Brain microvascular endothelial cell (primary cell): ENCODE measurements around the gene FAIM2.
"Not testable (repeated sequence)": the region's sequence is repeated elsewhere in the genome, so short reads cannot be mapped to it uniquely, and the experiment has no call there.

Experiments used
- DNase-seq: peaks from one replicate; pipeline ENCODE4 v3.0.0-alpha.2; 2020
- H3K27ac ChIP-seq: fragments of 250-450 bp; sonication (Bioruptor Pico); 2 replicates; pipeline ENCODE4 v1.5.1; 2020; ENCODE audit warnings: mild to moderate bottlenecking, moderate library complexity
- H3K27me3 ChIP-seq: fragments of 250-450 bp; sonication (Bioruptor Pico); replicated peaks from 2 replicates; pipeline ENCODE4 v1.5.1; 2020; ENCODE audit warnings: mild to moderate bottlenecking
- H3K36me3 ChIP-seq: fragments of 250-450 bp; sonication (Bioruptor Pico); replicated peaks from 2 replicates; pipeline ENCODE4 v1.5.1; 2020; ENCODE audit warnings: mild to moderate bottlenecking
- H3K4me3 ChIP-seq: 2 replicates; pipeline ENCODE4 v1.5.1; 2011; ENCODE audit warnings: low read depth, mild to moderate bottlenecking, control low read depth, low read length, moderate library complexity
- CTCF ChIP-seq: IDR thresholded peaks from 2 replicates; pipeline ENCODE4 v1.5.1; 2011; ENCODE audit warnings: low read depth, mild to moderate bottlenecking, moderate library complexity, low read length, control low read depth, inconsistent platforms; ENCODE audit errors: missing control alignments
- in situ Hi-C: cut with HindIII; loops from 2 replicates; pipeline ENCODE4 v1.10.0; 2017; ENCODE audit warnings: low sequenced_read_pairs, low pct_ligation_motif_present

Gene FAIM2

GRCh38 chr12:49882851-49883464 lies 20.7 kb downstream of the FAIM2 start:
- in situ Hi-C loops: no loop called here
- DNase-seq: no peak
- Histone ChIP-seq H3K4me3 (no peak overlapping the region), H3K36me3 (no peaks in the 10 kb centered on the region), H3K27ac (no peak overlapping the region), H3K27me3 (peaks cover 26% of the 10 kb centered on the region)
- peak; percentile 38 for TF ChIP-seq CTCF

- no peaks in the 10 kb centered on the region for H3K36me3 ChIP-seq
- no peak for DNase-seq
- H3K27ac ChIP-seq: no peak overlapping the region
- no peak for TF ChIP-seq CTCF
- in situ Hi-C loops: no loop called here
- no peak overlapping the region for H3K4me3 ChIP-seq
- H3K27me3 ChIP-seq: peaks cover 26% of the 10 kb centered on the region
Observed at GRCh38 chr12:49882248-49882850, 21.4 kb downstream of the FAIM2 start.

GRCh38 chr12:49881415-49882247 lies 22.1 kb downstream of the FAIM2 start:
- Histone ChIP-seq H3K27ac (no peak overlapping the region), H3K4me3 (no peak overlapping the region), H3K27me3 (peaks cover 21% of the 10 kb centered on the region), H3K36me3 (no peaks in the 10 kb centered on the region)
- TF ChIP-seq CTCF: no peak
- DNase-seq: no peak
- in situ Hi-C loops: no loop called here

- in situ Hi-C loops: no loop called here
- H3K27me3 ChIP-seq: peaks cover 18% of the 10 kb centered on the region
- H3K4me3 ChIP-seq: no peak overlapping the region
- no peaks in the 10 kb centered on the region for H3K36me3 ChIP-seq
- H3K27ac ChIP-seq: no peak overlapping the region
- no peak for DNase-seq
- no peak for TF ChIP-seq CTCF
Observed at GRCh38 chr12:49880756-49881414, 22.8 kb downstream of the FAIM2 start.

- H3K27ac ChIP-seq, H3K4me3 ChIP-seq, in situ Hi-C loops, H3K27me3 ChIP-seq, H3K36me3 ChIP-seq, DNase-seq: not testable (repeated sequence)
Observed at GRCh38 chr12:49879065-49879464, 24.6 kb downstream of the FAIM2 start.

GRCh38 chr12:49878021-49878420 lies 25.7 kb downstream of the FAIM2 start:
- no peak for TF ChIP-seq CTCF
- Histone ChIP-seq H3K36me3 (no peaks in the 10 kb centered on the region), H3K27me3 (peaks cover 2% of the 10 kb centered on the region), H3K4me3 (no peak overlapping the region), H3K27ac (no peak overlapping the region)
- in situ Hi-C loops: no loop called here
- DNase-seq: no peak
